Measurements from ENCODE around the gene SLC7A14. TPM values are rescaled to one million over a fixed set of nuclear protein-coding genes. Genes with fewer than 3 reads are reported as not detected.

SLC7A14 gene
- total RNA-seq, 1 experiment from 2014 or later: not detected

GRCh38 chr3:170621256-170621655 is 35.4 kb upstream of the SLC7A14 start:
- intact Hi-C loops (cut with micrococcal nuclease): no loop called here
- Mint-ChIP-seq H3K4me1 (ENCODE audit: insufficient read depth, unreplicated experiment) (no peaks in the 10 kb centered on the region), H3K36me3 (ENCODE audit: insufficient read depth, unreplicated experiment) (no peaks in the 10 kb centered on the region), H3K27ac (ENCODE audit: low read depth, unreplicated experiment) (no peak overlapping the region), H3K9me3 (ENCODE audit: unreplicated experiment) (peaks cover 8% of the 10 kb centered on the region), H3K27me3 (ENCODE audit: insufficient read depth, unreplicated experiment) (no peaks in the 10 kb centered on the region), H3K4me3 (ENCODE audit: unreplicated experiment) (no peak overlapping the region)
- TF ChIP-seq CTCF (IDR thresholded peaks at IDR 0.05; ENCODE audit: unreplicated experiment): no peak
- CTCF ChIA-PET: no interaction called here
- BruUV-seq (replicated peaks): no TSS peak
- DNase-seq (ENCODE audit: unreplicated experiment): no peak
- POLR2A ChIA-PET: interaction anchor here (0.6 to 1.0 kb wide), 2 partner anchors 161 to 485 kb away, joined by 3 to 5 read pairs; no protein-coding TSS in a partner anchor

GRCh38 chr3:170614214-170614966 is 28.5 kb upstream of the SLC7A14 start:
- DNase-seq (ENCODE audit: unreplicated experiment): peak; percentile 92
- intact Hi-C loops (cut with micrococcal nuclease): loop anchor here (1.0 to 5.0 kb wide), 2 partner anchors 195 to 202 kb away; no protein-coding TSS in a partner anchor
- Mint-ChIP-seq H3K27me3 (ENCODE audit: insufficient read depth, unreplicated experiment) (no peaks in the 10 kb centered on the region), H3K9me3 (ENCODE audit: unreplicated experiment) (peaks cover 8% of the 10 kb centered on the region), H3K27ac (ENCODE audit: low read depth, unreplicated experiment) (no peak overlapping the region), H3K4me1 (ENCODE audit: insufficient read depth, unreplicated experiment) (peaks cover 15% of the 10 kb centered on the region), H3K36me3 (ENCODE audit: insufficient read depth, unreplicated experiment) (no peaks in the 10 kb centered on the region), H3K4me3 (ENCODE audit: unreplicated experiment) (no peak overlapping the region)
- no TSS peak for BruUV-seq (replicated peaks)
- CTCF ChIA-PET: interaction anchor here (0.5 to 1.3 kb wide), 3 partner anchors 10 to 380 kb away, joined by 3 to 4 read pairs (median 3); no protein-coding TSS in a partner anchor
- no peak for TF ChIP-seq CTCF (IDR thresholded peaks at IDR 0.05; ENCODE audit: unreplicated experiment)
- POLR2A ChIA-PET: interaction anchor here (1.1 to 1.4 kb wide), 2 partner anchors 75 to 196 kb away, joined by 3 to 4 read pairs; no protein-coding TSS in a partner anchor

- no TSS peak for BruUV-seq (replicated peaks)
- intact Hi-C loops (cut with micrococcal nuclease): loop anchor here (5.0 kb wide), 1 partner anchor 199 kb away; no protein-coding TSS in a partner anchor
- ChIA-PET CTCF (interaction anchor here (1.1 kb wide), 1 partner anchor 197 kb away, joined by 3 read pairs; no protein-coding TSS in a partner anchor), POLR2A (no interaction called here)
- no peaks in the 10 kb centered on the region for H3K27me3 Mint-ChIP-seq (ENCODE audit: insufficient read depth, unreplicated experiment)
- H3K36me3 Mint-ChIP-seq (ENCODE audit: insufficient read depth, unreplicated experiment): no peaks in the 10 kb centered on the region
- no peak overlapping the region for H3K4me3 Mint-ChIP-seq (ENCODE audit: unreplicated experiment)
- no peak for TF ChIP-seq CTCF (IDR thresholded peaks at IDR 0.05; ENCODE audit: unreplicated experiment)
- H3K4me1 Mint-ChIP-seq (ENCODE audit: insufficient read depth, unreplicated experiment): peaks cover 15% of the 10 kb centered on the region
- no peak overlapping the region for H3K27ac Mint-ChIP-seq (ENCODE audit: low read depth, unreplicated experiment)
- H3K9me3 Mint-ChIP-seq (ENCODE audit: unreplicated experiment): no peaks in the 10 kb centered on the region
- no peak for DNase-seq (ENCODE audit: unreplicated experiment)
Observed at GRCh38 chr3:170611751-170612150, 25.9 kb upstream of the SLC7A14 start.

GRCh38 chr3:170610321-170610884 is 24.5 kb upstream of the SLC7A14 start:
- no peak for DNase-seq (ENCODE audit: unreplicated experiment)
- peaks cover 14% of the 10 kb centered on the region for H3K4me1 Mint-ChIP-seq (ENCODE audit: insufficient read depth, unreplicated experiment)
- no peak for TF ChIP-seq CTCF (IDR thresholded peaks at IDR 0.05; ENCODE audit: unreplicated experiment)
- no peaks in the 10 kb centered on the region for H3K27me3 Mint-ChIP-seq (ENCODE audit: insufficient read depth, unreplicated experiment)
- ChIA-PET POLR2A (no interaction called here), CTCF (interaction anchor here (0.7 to 2.2 kb wide), 2 partner anchors 201 to 303 kb away, joined by 3 to 9 read pairs; no protein-coding TSS in a partner anchor)
- intact Hi-C loops (cut with micrococcal nuclease): loop anchor here (5.0 kb wide), 1 partner anchor 198 kb away; no protein-coding TSS in a partner anchor
- no peak overlapping the region for H3K27ac Mint-ChIP-seq (ENCODE audit: low read depth, unreplicated experiment)
- no peaks in the 10 kb centered on the region for H3K36me3 Mint-ChIP-seq (ENCODE audit: insufficient read depth, unreplicated experiment)
- no peaks in the 10 kb centered on the region for H3K9me3 Mint-ChIP-seq (ENCODE audit: unreplicated experiment)
- H3K4me3 Mint-ChIP-seq (ENCODE audit: unreplicated experiment): no peak overlapping the region
- no TSS peak for BruUV-seq (replicated peaks)
